Heart left ventricle (tissue), 13 donors: ENCODE data around the gene PCK1.

ENCODE experiments used
- POLR2A ChIP-seq, 2 donors: fragments of 450-650 bp; IDR thresholded peaks; one replicate each; pipeline ENCODE4 v1.6.1; 2017; ENCODE audit warnings: antibody characterized with exemption in 2 of 2, mild to moderate bottlenecking in 2 of 2, moderate library complexity in 2 of 2
- TF ChIP-seq, protein P1 (sequence below), 12 donors: fragments of 200-600 bp; sonication (generic) in 4 of 12; IDR thresholded peaks; one replicate each; pipeline versions ENCODE4 v1.5.0 to v1.8.0; 2018 to 2022; ENCODE audit warnings: antibody characterized with exemption in 12 of 12, mild to moderate bottlenecking in 5 of 12
- donor health status: ischemic (EF 13 %, LVEDD 7.1; RV severe dilation, severe dysfunction).
- donor health status: DM: no; HTN: yes; CAD: no.
- donor health status: DM: no; HTN: no; CAD: no.
- donor health status: ischemic (EF 25% LVEDD 6.9; RV normal size, moderate dysfunction).
- donor health status: ischemic (EF 25% LVEDD 5.7; RV mildly dilated, moderate dysfunction).
- donor health status: ischemic (EF 35%, LVEDD 5.7; RV mildly dilated, moderate dysfunction).
- donor health status: nonischemic (EF 11% LVEDD 7.7; RV severe dilation, severe dysfunction).
- donor health status: DM: yes; HTN: yes; CAD: no.
- donor health status: PGD.
- donor health status: ischemic (EF 29% LVEDD 5.4; RV normal size, mild dysfunction).
- donor health status: nonischemic (EF 23%, LVEDD 6.1; RV moderate dilation, normal function).

DNA sequence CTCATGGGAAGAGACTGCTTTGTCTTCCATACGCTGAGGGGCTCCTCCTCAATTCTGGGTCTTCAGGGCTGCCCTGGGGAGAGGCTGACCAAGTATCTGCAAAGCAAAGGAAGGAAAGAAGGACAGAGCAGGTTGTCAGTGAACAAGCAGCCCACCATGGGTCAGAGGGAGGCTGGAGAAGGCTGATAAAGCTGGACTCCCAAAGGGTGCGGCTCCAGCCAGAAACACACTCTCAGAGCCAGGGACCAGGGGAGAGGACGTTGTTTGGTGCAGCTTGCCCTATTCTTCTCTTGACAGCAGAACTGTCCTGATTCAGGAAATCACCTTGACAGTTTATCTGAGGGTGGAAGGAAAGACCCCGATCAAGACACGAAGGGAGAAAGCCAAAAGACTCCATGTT is 25.6 kb upstream of the PCK1 start:
- TF ChIP-seq POLR2A (IDR thresholded peaks at IDR 0.05): no peak
- TF ChIP-seq, protein P1, sequence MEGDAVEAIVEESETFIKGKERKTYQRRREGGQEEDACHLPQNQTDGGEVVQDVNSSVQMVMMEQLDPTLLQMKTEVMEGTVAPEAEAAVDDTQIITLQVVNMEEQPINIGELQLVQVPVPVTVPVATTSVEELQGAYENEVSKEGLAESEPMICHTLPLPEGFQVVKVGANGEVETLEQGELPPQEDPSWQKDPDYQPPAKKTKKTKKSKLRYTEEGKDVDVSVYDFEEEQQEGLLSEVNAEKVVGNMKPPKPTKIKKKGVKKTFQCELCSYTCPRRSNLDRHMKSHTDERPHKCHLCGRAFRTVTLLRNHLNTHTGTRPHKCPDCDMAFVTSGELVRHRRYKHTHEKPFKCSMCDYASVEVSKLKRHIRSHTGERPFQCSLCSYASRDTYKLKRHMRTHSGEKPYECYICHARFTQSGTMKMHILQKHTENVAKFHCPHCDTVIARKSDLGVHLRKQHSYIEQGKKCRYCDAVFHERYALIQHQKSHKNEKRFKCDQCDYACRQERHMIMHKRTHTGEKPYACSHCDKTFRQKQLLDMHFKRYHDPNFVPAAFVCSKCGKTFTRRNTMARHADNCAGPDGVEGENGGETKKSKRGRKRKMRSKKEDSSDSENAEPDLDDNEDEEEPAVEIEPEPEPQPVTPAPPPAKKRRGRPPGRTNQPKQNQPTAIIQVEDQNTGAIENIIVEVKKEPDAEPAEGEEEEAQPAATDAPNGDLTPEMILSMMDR (IDR thresholded peaks at IDR 0.05): no peak
